Type B pancreatic cell (in vitro differentiated cells): ENCODE data around the gene OR52E8. TPM values are rescaled to one million over a fixed set of nuclear protein-coding genes. Genes with fewer than 3 reads are reported as not detected.

ENCODE experiments used
- DNase-seq: peaks from one replicate; pipeline ENCODE4 v3.0.0; 2021; ENCODE audit warnings: mixed read lengths; ENCODE audit not compliant: unreplicated experiment; ENCODE audit errors: extremely low spot score
- H3K27ac Mint-ChIP-seq: 2 replicates; pipeline ENCODE4 v1.8.0; 2021; ENCODE audit warnings: mild to moderate bottlenecking, mixed read lengths
- H3K27me3 Mint-ChIP-seq: 2 replicates; pipeline ENCODE4 v1.8.0; 2021; ENCODE audit warnings: mixed read lengths
- H3K36me3 Mint-ChIP-seq: 2 replicates; pipeline ENCODE4 v1.8.0; 2021; ENCODE audit warnings: mixed read lengths
- H3K4me1 Mint-ChIP-seq: one replicate; pipeline ENCODE4 v1.8.0; 2021; ENCODE audit warnings: mixed read lengths; ENCODE audit not compliant: unreplicated experiment
- H3K4me3 Mint-ChIP-seq: 2 replicates; pipeline ENCODE4 v1.8.0; 2021; ENCODE audit warnings: mild to moderate bottlenecking, mixed read lengths
- H3K9me3 Mint-ChIP-seq: 2 replicates; pipeline ENCODE4 v1.8.0; 2021; ENCODE audit warnings: mixed read lengths
- long read RNA-seq: library from polyadenylated mRNA; unstranded; transcript quantifications from one replicate; pipeline ENCODE4 v2.0.0, GENCODE V29; 2020
- total RNA-seq: library from RNA; stranded (reverse); gene quantifications from 2 replicates; pipeline ENCODE4 v1.2.1, GENCODE V29; 2021; ENCODE audit warnings: low replicate concordance
- TF ChIP-seq, protein P1 (sequence below): fragments of 200-600 bp; sonication (generic); conservative IDR thresholded peaks from 2 replicates; pipeline ENCODE4 v1.5.0; 2021; ENCODE audit warnings: antibody characterized with exemption, mild to moderate bottlenecking

Gene OR52E8
- total RNA-seq: not detected in 2 replicates
- long read RNA-seq: 0 reads

DNA sequence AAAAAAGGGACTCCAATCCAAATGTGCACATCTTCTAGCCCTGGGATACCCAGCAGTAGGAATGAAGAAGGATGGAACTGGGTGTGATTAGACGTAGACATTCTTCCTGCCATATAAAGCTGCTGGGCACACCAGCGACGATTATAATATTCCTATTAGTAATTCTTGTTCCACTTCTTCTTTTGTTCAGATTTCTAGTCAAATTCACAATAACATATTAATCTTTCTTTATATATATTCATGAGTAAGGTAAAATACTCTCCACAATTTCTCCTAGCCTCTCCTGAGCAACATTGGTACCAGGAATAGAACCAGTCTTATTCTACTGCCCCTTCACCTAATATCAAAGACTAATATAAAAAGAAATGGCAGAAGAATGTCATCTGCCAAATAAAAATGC lies at the start of gene OR52E8:
Gene OR52E8, minus strand, starts transcription at position 101 of the 400 bp plus-strand sequence. Its CDS starts 0 bp downstream, at position 101.
- H3K27ac Mint-ChIP-seq: no peak within 1 kb of the TSS
- H3K4me1 Mint-ChIP-seq: no peaks in the 10 kb centered on the region
- H3K4me3 Mint-ChIP-seq: no peak within 1 kb of the TSS
- no peaks in the 10 kb centered on the region for H3K9me3 Mint-ChIP-seq
- no peak for DNase-seq
- peaks cover 6% of the 10 kb centered on the region for H3K27me3 Mint-ChIP-seq
- TF ChIP-seq, protein P1, sequence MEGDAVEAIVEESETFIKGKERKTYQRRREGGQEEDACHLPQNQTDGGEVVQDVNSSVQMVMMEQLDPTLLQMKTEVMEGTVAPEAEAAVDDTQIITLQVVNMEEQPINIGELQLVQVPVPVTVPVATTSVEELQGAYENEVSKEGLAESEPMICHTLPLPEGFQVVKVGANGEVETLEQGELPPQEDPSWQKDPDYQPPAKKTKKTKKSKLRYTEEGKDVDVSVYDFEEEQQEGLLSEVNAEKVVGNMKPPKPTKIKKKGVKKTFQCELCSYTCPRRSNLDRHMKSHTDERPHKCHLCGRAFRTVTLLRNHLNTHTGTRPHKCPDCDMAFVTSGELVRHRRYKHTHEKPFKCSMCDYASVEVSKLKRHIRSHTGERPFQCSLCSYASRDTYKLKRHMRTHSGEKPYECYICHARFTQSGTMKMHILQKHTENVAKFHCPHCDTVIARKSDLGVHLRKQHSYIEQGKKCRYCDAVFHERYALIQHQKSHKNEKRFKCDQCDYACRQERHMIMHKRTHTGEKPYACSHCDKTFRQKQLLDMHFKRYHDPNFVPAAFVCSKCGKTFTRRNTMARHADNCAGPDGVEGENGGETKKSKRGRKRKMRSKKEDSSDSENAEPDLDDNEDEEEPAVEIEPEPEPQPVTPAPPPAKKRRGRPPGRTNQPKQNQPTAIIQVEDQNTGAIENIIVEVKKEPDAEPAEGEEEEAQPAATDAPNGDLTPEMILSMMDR: no peak
- H3K36me3 Mint-ChIP-seq: no peaks in the 10 kb centered on the region

DNA sequence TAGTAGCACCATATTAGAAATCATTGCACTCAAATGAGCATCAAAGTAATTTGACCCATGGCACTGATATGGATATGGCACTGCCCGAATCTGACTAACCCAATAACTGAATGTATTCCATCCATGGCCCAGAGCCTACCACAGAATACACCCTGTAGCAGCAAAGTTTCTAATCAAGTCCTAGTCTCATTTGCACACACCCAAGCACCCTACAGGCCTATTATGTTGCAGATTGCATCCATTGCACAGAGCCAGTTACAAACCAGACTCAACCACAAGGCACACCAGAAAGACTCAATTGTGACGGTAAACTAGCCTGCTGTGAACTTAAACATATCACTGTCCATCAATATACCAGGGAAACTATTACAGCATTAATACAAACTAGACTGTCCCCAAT lies 42.0 kb upstream of the OR52E8 start:
- no peak for DNase-seq
- H3K4me3 Mint-ChIP-seq: no peak overlapping the region
- H3K4me1 Mint-ChIP-seq: no peaks in the 10 kb centered on the region
- TF ChIP-seq, protein P1: no peak
- H3K27me3 Mint-ChIP-seq: no peaks in the 10 kb centered on the region
- no peak overlapping the region for H3K27ac Mint-ChIP-seq
- no peaks in the 10 kb centered on the region for H3K36me3 Mint-ChIP-seq
- H3K9me3 Mint-ChIP-seq: no peaks in the 10 kb centered on the region

DNA sequence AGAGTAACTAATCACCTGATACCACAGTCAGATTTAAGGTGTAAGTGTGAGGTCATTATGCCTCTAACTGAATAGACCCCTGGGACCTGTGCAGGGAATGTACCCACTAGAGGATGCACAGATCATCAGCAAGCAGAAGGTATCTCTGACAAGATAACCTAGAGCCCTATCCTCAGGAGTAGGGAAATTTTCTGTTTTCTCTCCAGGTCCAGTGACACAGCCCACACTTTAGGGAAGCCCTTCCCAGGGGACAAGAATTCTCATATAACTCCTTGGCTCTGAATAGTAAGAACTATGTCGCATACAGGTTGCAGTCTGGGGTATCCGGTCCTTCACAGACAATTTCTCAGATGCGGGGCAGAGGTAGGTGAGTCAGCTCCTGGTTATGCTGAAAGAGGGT lies 35.4 kb upstream of the OR52E8 start, which contains the start of gene OR52E5:
Gene OR52E5, plus strand, starts transcription at position 301 of the 400 bp plus-strand sequence. CDS start 7,569 bp downstream, outside the sequence.
- Mint-ChIP-seq H3K36me3 (no peaks in the 10 kb centered on the region), H3K4me1 (no peaks in the 10 kb centered on the region), H3K27me3 (peaks cover 3% of the 10 kb centered on the region), H3K9me3 (no peaks in the 10 kb centered on the region), H3K4me3 (no peak within 1 kb of the TSS), H3K27ac (no peak within 1 kb of the TSS)
- no peak for DNase-seq
- TF ChIP-seq, protein P1: no peak

DNA sequence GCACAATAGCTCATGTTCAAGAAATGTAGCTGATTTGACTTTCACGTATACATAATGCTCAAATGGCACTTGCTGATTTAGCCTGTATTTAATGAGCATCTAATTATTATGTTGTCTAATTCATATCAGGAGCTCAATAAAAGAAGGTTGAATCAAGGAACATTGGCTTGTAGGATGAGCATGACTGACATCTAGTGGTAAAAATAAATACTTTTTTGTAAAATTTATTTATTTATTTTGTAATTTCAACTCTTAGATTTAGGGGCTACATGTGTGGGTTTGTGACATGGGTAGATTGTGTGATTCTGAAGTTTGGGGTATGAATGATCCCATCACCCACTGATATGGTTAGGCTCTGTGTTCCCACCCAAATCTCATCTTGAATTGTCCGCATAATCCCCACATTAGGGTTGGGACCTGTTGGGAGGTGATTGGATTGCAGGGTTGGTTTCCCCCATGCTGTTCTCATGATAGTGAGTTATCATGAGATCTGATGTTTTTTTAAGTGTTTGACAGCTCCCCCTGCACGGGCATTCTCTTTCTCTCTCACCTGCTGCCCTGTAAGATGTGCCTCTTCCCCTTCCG lies 33.8 kb upstream of the OR52E8 start:
- Mint-ChIP-seq H3K27ac (no peak overlapping the region), H3K9me3 (no peaks in the 10 kb centered on the region), H3K4me3 (no peak overlapping the region), H3K36me3 (no peaks in the 10 kb centered on the region), H3K27me3 (peaks cover 3% of the 10 kb centered on the region), H3K4me1 (no peaks in the 10 kb centered on the region)
- DNase-seq: no peak
- TF ChIP-seq, protein P1: peak; percentile 76

- Mint-ChIP-seq H3K4me3 (no peak overlapping the region), H3K36me3 (no peaks in the 10 kb centered on the region), H3K9me3 (no peaks in the 10 kb centered on the region), H3K27ac (no peak overlapping the region), H3K27me3 (peaks cover under 1% of the 10 kb centered on the region), H3K4me1 (no peaks in the 10 kb centered on the region)
- TF ChIP-seq, protein P1: no peak
- no peak for DNase-seq
These were observed 30.2 kb upstream of the OR52E8 start for GRCh38 chr11:5887661-5888060.
